ENCODE data around the gene SMIM12.

DNA sequence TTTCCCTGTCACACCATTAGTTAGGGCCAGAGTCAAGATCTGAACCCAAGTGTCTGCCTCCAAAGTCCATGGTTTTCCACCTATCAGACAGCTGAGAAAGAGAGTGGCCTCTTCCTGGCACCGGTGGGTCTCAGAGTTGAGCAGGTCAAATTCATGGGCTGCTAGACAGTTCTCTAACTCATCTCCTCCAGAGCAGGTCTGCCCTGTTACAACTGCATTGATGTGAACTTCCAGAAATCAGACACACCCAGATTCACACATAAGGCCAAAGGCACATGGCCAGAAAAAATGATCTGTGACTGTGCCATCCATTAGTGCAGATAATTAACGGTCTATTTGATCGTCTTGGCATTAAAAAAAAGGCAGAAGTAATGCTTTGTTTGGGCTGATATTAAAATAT, 17.5 kb downstream of the SMIM12 start:
- TF ChIP-seq, protein P1, sequence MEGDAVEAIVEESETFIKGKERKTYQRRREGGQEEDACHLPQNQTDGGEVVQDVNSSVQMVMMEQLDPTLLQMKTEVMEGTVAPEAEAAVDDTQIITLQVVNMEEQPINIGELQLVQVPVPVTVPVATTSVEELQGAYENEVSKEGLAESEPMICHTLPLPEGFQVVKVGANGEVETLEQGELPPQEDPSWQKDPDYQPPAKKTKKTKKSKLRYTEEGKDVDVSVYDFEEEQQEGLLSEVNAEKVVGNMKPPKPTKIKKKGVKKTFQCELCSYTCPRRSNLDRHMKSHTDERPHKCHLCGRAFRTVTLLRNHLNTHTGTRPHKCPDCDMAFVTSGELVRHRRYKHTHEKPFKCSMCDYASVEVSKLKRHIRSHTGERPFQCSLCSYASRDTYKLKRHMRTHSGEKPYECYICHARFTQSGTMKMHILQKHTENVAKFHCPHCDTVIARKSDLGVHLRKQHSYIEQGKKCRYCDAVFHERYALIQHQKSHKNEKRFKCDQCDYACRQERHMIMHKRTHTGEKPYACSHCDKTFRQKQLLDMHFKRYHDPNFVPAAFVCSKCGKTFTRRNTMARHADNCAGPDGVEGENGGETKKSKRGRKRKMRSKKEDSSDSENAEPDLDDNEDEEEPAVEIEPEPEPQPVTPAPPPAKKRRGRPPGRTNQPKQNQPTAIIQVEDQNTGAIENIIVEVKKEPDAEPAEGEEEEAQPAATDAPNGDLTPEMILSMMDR (IDR thresholded peaks at IDR 0.05; ENCODE audit: low read depth, low read length, missing input control), result no peak
- TF ChIP-seq, protein P2, sequence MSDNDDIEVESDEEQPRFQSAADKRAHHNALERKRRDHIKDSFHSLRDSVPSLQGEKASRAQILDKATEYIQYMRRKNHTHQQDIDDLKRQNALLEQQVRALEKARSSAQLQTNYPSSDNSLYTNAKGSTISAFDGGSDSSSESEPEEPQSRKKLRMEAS (IDR thresholded peaks at IDR 0.05), result no peak
- TF ChIP-seq, protein P3, sequence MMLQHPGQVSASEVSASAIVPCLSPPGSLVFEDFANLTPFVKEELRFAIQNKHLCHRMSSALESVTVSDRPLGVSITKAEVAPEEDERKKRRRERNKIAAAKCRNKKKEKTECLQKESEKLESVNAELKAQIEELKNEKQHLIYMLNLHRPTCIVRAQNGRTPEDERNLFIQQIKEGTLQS (IDR thresholded peaks at IDR 0.05), result no peak
- TF ChIP-seq FOXA2 (IDR thresholded peaks at IDR 0.05), result no peak
